Measurements from ENCODE around the gene ZNF692.

DNA sequence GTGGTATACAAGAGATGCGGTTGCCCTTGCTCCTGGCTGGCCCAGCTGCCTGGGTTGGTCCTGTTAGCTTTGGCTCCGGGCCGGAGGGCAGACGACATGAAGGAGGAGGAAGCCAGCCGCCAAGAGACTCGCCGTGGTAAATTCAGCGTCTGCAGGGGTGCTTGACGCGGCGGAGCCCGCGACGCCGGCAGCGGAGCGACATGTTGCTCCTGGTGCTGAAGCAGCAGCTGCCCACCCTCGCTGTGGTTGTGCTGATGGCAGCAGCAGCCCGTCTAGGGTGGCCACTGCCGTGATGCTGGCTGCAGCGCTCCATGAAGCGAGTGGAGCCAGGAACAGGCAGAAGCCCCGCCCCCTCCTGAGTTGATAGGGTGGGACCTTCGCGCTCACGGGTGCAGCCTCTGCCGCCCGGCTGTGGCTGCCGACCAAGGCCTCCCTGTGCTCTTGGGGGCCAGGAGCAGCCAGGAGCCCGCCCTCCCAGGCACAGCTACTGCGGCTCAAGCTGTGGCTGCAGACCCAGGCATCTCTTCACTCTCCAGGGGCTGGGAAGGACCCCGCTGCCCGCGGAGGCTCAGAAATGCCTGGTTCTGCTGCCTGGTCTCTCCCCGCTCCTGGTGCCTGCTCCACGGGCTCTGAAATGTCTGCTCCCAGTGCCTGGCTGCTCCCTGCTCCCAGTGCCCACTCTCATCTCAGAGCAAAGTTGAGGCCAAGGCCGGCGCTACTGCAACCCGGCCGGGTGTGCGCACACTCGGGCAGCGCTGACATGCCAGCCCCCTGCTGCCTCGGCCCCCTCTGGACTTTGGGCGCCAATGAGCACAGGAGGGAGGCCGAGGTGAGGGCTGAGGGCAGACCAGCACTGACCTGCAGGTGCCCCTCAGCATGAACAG is 4.4 kb upstream of the ZNF692 start:
- TF ChIP-seq, protein P1, sequence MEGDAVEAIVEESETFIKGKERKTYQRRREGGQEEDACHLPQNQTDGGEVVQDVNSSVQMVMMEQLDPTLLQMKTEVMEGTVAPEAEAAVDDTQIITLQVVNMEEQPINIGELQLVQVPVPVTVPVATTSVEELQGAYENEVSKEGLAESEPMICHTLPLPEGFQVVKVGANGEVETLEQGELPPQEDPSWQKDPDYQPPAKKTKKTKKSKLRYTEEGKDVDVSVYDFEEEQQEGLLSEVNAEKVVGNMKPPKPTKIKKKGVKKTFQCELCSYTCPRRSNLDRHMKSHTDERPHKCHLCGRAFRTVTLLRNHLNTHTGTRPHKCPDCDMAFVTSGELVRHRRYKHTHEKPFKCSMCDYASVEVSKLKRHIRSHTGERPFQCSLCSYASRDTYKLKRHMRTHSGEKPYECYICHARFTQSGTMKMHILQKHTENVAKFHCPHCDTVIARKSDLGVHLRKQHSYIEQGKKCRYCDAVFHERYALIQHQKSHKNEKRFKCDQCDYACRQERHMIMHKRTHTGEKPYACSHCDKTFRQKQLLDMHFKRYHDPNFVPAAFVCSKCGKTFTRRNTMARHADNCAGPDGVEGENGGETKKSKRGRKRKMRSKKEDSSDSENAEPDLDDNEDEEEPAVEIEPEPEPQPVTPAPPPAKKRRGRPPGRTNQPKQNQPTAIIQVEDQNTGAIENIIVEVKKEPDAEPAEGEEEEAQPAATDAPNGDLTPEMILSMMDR (IDR thresholded peaks at IDR 0.05 in 4 of 5, conservative IDR thresholded peaks at IDR 0.05 in 1 of 5), result no peak
- no peak for TF ChIP-seq POLR2A (IDR thresholded peaks at IDR 0.05)

All from gastrocnemius medialis (tissue), 4 donors.